ENCODE data around the gene CNTNAP2.

The CNTNAP2 gene

GRCh38 chr7:148337246-148337965 lies 2220.8 kb downstream of the CNTNAP2 start:
- DNase-seq, result no peak

GRCh38 chr7:148337995-148338747 lies 2221.6 kb downstream of the CNTNAP2 start:
- DNase-seq, result no peak

- no peak for DNase-seq
Observed at GRCh38 chr7:148340438-148341280, 2224.1 kb downstream of the CNTNAP2 start.

GRCh38 chr7:148344406-148344805 lies 2227.8 kb downstream of the CNTNAP2 start:
- no peak for DNase-seq

GRCh38 chr7:148347981-148348380 lies 2231.4 kb downstream of the CNTNAP2 start:
- no peak for DNase-seq

- DNase-seq, result no peak
Observed at GRCh38 chr7:148348466-148348865, 2231.9 kb downstream of the CNTNAP2 start.

GRCh38 chr7:148356303-148356702 lies 2239.7 kb downstream of the CNTNAP2 start:
- DNase-seq, result no peak

- no peak for DNase-seq
Observed at GRCh38 chr7:148362541-148362940, 2245.9 kb downstream of the CNTNAP2 start.

GRCh38 chr7:148367731-148368475 lies 2251.3 kb downstream of the CNTNAP2 start:
- DNase-seq, result no peak

GRCh38 chr7:148368562-148368961 lies 2252.0 kb downstream of the CNTNAP2 start:
- DNase-seq, result no peak

- peak; percentile 5 for DNase-seq
Observed at GRCh38 chr7:148371280-148371937, 2254.8 kb downstream of the CNTNAP2 start.

GRCh38 chr7:148374396-148375259 lies 2258.0 kb downstream of the CNTNAP2 start:
- no peak for DNase-seq

GRCh38 chr7:148379677-148380076 lies 2263.1 kb downstream of the CNTNAP2 start:
- no peak for DNase-seq

- DNase-seq, result no peak
Observed at GRCh38 chr7:148380596-148381419, 2264.2 kb downstream of the CNTNAP2 start.

- DNase-seq, result no peak
Observed at GRCh38 chr7:148382596-148382995, 2266.0 kb downstream of the CNTNAP2 start.

- DNase-seq, result no peak
Observed at GRCh38 chr7:148383651-148384050, 2267.1 kb downstream of the CNTNAP2 start.

GRCh38 chr7:148385009-148385682 lies 2268.5 kb downstream of the CNTNAP2 start:
- DNase-seq, result no peak

- DNase-seq, result no peak
Observed at GRCh38 chr7:148390381-148390780, 2273.8 kb downstream of the CNTNAP2 start.

- no peak for DNase-seq
Observed at GRCh38 chr7:148391591-148391990, 2275.0 kb downstream of the CNTNAP2 start.

- DNase-seq, result no peak
Observed at GRCh38 chr7:148394582-148394981, 2278.0 kb downstream of the CNTNAP2 start.
